GM12892 (cell line): Measurements from ENCODE around the gene CACNA2D3.
A peak's percentile ranks its signal among the peaks of the same experiment; 100 is the strongest.

Experiments used
- DNase-seq: peaks from one replicate; pipeline ENCODE4 v3.0.0; 2011; ENCODE audit not compliant: insufficient read length
- FAIRE-seq: peaks from 2 replicates; lab custom pipeline; 2011; peaks lifted over from hg19 to GRCh38; lab: Jason Lieb, UNC
- POLR2A ChIP-seq: IDR thresholded peaks from 2 replicates; pipeline ENCODE4 v1.6.1; 2011; ENCODE audit warnings: low read depth, low read length, control low read depth
- POLR2AphosphoS5 ChIP-seq: IDR thresholded peaks from 2 replicates; pipeline ENCODE4 v1.6.1; 2011; ENCODE audit warnings: low read depth, low read length, control low read depth
- TAF1 ChIP-seq: IDR thresholded peaks from 2 replicates; pipeline ENCODE4 v1.6.1; 2011; ENCODE audit warnings: low read depth, mild to moderate bottlenecking, control low read depth, low read length, borderline replicate concordance

CACNA2D3 gene

DNA sequence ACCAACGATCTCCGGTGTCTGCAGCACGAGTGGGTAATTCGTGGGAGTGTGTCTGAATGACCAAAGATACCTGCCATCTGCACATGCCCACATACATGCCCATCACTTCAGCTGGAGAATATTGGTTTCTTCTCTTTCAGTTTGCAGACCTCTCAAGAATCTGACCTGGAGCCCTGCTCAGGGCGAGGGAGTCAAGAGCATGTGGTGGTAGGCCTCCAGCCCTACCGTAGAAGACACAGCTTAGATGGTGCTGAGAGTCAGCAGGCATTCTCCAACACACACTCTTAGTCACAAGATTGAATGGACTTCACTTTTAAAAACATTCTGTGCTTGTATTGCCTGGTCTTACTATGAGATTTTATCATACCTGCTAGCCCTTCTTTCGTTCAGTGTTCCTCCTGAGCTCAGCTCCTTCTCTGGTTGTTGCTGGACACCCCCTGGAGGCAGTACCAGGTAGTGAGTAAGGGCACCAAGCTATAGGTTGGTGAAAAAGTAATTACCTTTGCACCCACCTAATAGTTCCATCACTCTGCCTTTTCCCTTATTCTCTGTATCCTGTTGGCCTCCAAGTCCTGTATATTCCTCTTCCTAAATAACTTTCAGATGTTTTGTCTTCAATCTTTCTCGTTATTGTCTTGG lies 252.0 kb downstream of the CACNA2D3 start:
- peak; percentile 7 for DNase-seq
- FAIRE-seq: no peak
- TF ChIP-seq POLR2AphosphoS5 (no peak), TAF1 (no peak), POLR2A (no peak)

DNA sequence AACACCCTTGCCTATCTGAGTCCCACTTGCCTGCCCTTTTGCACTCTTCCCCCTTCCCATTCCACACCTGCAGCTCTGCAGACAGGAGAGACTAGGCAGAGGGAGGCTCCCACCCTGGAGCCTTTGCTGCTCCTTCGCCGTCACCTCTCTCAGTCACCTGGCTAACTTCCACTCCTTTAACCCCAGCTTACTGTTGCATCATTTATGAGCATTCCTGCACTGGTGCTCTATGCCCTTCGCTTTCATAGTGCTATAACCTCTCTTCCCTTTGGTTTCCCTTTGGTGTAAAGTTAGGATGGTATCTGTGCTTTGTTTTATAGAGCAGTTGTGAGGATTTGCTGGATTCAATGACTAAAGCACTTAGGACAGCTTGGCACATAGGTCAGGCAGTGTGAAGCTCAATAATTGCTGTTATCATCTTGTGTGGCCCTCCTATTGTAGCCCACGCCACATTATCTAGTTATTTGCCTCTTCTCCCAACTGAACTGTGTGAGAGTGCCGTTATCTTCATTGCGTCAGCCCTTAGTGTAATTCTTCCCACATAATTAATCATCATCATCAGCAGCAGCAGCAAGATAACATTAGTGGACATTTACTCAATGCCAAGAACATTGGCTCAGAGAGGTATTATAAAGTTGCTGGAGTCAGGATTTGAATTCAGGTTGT lies 253.9 kb downstream of the CACNA2D3 start:
- FAIRE-seq (no peak), DNase-seq (no peak)
- TF ChIP-seq POLR2A (no peak), POLR2AphosphoS5 (no peak), TAF1 (no peak)

- FAIRE-seq: no peak
- TF ChIP-seq TAF1 (no peak), POLR2A (no peak), POLR2AphosphoS5 (no peak)
- DNase-seq: no peak
Measured at GRCh38 chr3:54376939-54377578, 254.7 kb downstream of the CACNA2D3 start.

DNA sequence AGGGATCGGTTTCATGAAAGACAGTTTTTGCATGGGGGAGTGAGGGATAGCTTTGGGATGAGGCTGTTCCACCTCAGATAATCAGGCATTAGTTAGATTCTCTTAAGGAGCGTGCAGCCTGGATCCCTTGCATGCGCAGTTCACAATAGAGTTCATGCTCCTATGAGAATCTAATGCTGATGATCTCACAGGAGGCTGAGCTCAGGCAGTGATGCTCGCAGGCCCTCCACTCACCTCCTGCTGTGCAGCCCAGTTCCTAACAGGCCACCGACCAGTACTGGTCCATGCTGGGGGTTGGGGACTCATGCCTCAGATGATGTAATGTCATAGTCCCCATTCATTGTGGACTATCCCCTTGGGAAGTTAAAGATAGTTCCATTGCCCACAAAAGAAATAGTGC lies 255.8 kb downstream of the CACNA2D3 start:
- TF ChIP-seq POLR2A: no peak
- TF ChIP-seq TAF1: no peak
- no peak for TF ChIP-seq POLR2AphosphoS5
- DNase-seq: no peak
- FAIRE-seq: no peak

- TF ChIP-seq POLR2AphosphoS5: no peak
- TF ChIP-seq TAF1: no peak
- no peak for TF ChIP-seq POLR2A
- DNase-seq: no peak
- no peak for FAIRE-seq
Measured at GRCh38 chr3:54384279-54384678, 261.9 kb downstream of the CACNA2D3 start.

- no peak for DNase-seq
- no peak for FAIRE-seq
- TF ChIP-seq TAF1: no peak
- no peak for TF ChIP-seq POLR2A
- TF ChIP-seq POLR2AphosphoS5: no peak
Measured at GRCh38 chr3:54390582-54390981, 268.2 kb downstream of the CACNA2D3 start.

- TF ChIP-seq POLR2AphosphoS5: no peak
- no peak for TF ChIP-seq TAF1
- no peak for TF ChIP-seq POLR2A
- DNase-seq (no peak), FAIRE-seq (no peak)
Measured at GRCh38 chr3:54393150-54393549, 270.8 kb downstream of the CACNA2D3 start.

- no peak for FAIRE-seq
- no peak for TF ChIP-seq POLR2A
- TF ChIP-seq POLR2AphosphoS5: no peak
- no peak for TF ChIP-seq TAF1
- DNase-seq: no peak
Measured at GRCh38 chr3:54408328-54408727, 286.0 kb downstream of the CACNA2D3 start.

GRCh38 chr3:54421943-54422342 lies 299.6 kb downstream of the CACNA2D3 start:
- DNase-seq: no peak
- TF ChIP-seq TAF1 (no peak), POLR2A (no peak)
- FAIRE-seq: no peak

- no peak for TF ChIP-seq TAF1
- TF ChIP-seq POLR2AphosphoS5: no peak
- no peak for TF ChIP-seq POLR2A
- DNase-seq: no peak
- FAIRE-seq: no peak
Measured at GRCh38 chr3:54424292-54424691, 301.9 kb downstream of the CACNA2D3 start.

DNA sequence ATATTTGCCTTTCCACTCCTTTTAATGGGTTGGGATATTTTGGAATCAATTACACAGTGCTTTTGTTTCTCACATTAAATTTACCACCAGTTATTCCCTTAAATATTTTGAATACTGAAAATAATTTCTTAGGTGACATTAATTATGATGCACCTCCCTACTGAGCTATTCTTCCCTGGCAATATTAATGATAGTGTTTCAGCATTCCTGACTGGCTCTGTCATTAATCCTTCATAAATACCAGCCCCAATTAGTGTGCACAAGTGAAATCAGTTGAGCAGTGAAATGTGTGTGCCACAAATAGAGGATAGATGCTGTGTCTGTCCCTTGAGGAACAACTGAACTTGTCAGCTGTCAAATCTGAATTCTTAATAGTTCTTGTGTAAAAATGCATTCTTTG lies 304.0 kb downstream of the CACNA2D3 start:
- FAIRE-seq (no peak), DNase-seq (no peak)
- TF ChIP-seq TAF1: no peak
- no peak for TF ChIP-seq POLR2AphosphoS5
- TF ChIP-seq POLR2A: no peak
